B cell (primary cell): ENCODE data around the gene NPTX2.

Experiments
- EZH2 ChIP-seq: IDR thresholded peaks from 2 replicates; pipeline ENCODE4 v1.6.1; 2012; ENCODE audit warnings: borderline replicate concordance, low read depth, mild to moderate bottlenecking, moderate library complexity, low read length; ENCODE audit not compliant: insufficient read depth, poor library complexity, severe bottlenecking
- TF ChIP-seq, protein P1 (sequence below): fragments of 200-600 bp; IDR thresholded peaks from one replicate; pipeline ENCODE4 v1.8.0; 2022; ENCODE audit warnings: antibody characterized with exemption, mild to moderate bottlenecking

DNA sequence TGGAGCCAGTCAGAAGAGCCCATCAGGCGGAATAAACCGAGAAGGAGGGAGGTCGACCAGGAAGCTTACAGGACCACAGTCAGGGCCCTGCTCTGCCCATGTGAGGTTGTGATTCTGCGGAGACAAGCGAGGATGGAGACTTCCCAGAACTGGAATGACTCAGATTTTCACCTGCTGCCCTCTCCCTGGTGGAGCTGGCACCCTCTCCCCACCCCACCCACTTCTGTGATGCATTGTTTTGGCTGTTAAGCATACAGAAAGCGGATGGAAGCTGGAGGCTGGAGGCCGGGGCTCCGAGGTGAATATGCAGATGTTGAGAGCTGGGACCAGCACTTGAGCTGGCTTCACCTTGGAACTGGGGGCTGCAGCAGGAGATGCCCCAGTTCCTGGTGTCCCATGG, 57.4 kb downstream of the NPTX2 start:
- TF ChIP-seq, protein P1, sequence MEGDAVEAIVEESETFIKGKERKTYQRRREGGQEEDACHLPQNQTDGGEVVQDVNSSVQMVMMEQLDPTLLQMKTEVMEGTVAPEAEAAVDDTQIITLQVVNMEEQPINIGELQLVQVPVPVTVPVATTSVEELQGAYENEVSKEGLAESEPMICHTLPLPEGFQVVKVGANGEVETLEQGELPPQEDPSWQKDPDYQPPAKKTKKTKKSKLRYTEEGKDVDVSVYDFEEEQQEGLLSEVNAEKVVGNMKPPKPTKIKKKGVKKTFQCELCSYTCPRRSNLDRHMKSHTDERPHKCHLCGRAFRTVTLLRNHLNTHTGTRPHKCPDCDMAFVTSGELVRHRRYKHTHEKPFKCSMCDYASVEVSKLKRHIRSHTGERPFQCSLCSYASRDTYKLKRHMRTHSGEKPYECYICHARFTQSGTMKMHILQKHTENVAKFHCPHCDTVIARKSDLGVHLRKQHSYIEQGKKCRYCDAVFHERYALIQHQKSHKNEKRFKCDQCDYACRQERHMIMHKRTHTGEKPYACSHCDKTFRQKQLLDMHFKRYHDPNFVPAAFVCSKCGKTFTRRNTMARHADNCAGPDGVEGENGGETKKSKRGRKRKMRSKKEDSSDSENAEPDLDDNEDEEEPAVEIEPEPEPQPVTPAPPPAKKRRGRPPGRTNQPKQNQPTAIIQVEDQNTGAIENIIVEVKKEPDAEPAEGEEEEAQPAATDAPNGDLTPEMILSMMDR = no peak
- no peak for TF ChIP-seq EZH2
